HepG2 (cell line): Measurements from ENCODE around the gene SKI. TPM values are rescaled to one million over a fixed set of nuclear protein-coding genes. Genes with fewer than 3 reads are reported as not detected.
A peak's percentile ranks its signal among the peaks of the same experiment; 100 is the strongest.

Experiments used
- KMT2A ChIP-seq: sonication (generic); formaldehyde crosslinking; IDR thresholded peaks from 2 replicates; pipeline ENCODE4 v1.4.0; 2020; ENCODE audit warnings: missing genetic modification reagents
- NFRKB ChIP-seq: fragments of 450-650 bp; IDR thresholded peaks from 2 replicates; pipeline ENCODE4 v1.6.1; 2017
- NR2C2 ChIP-seq: sonication (generic); formaldehyde crosslinking; IDR thresholded peaks from 2 replicates; pipeline ENCODE4 v1.4.0; 2020; ENCODE audit warnings: missing genetic modification reagents, mild to moderate bottlenecking, moderate library complexity, borderline replicate concordance
- SALL1 ChIP-seq: sonication (generic); formaldehyde crosslinking; IDR thresholded peaks from 2 replicates; pipeline ENCODE4 v1.8.0; 2022; ENCODE audit warnings: mild to moderate bottlenecking, missing genetic modification reagents
- TP53 ChIP-seq: sonication (generic); formaldehyde crosslinking; conservative IDR thresholded peaks from 2 replicates; pipeline ENCODE4 v1.4.0; 2020; ENCODE audit warnings: missing genetic modification reagents
- ZBTB38 ChIP-seq: sonication (generic); formaldehyde crosslinking; IDR thresholded peaks from 2 replicates; pipeline ENCODE4 v1.5.1; 2020; ENCODE audit warnings: mild to moderate bottlenecking, missing genetic modification reagents
- ZFY ChIP-seq: sonication (generic); formaldehyde crosslinking; IDR thresholded peaks from 2 replicates; pipeline ENCODE4 v1.4.0; 2020; ENCODE audit warnings: missing genetic modification reagents
- ZKSCAN5 ChIP-seq: sonication (generic); formaldehyde crosslinking; IDR thresholded peaks from 2 replicates; pipeline ENCODE4 v1.5.1; 2020; ENCODE audit warnings: mild to moderate bottlenecking, missing genetic modification reagents
- ZNF337 ChIP-seq: sonication (generic); formaldehyde crosslinking; IDR thresholded peaks from 2 replicates; pipeline ENCODE4 v1.5.1; 2020; ENCODE audit warnings: missing genetic modification reagents, low read depth, mild to moderate bottlenecking, borderline replicate concordance
- ZNF703 ChIP-seq: sonication (generic); formaldehyde crosslinking; IDR thresholded peaks from 2 replicates; pipeline ENCODE4 v1.5.1; 2020; ENCODE audit warnings: missing genetic modification reagents, mild to moderate bottlenecking, moderate library complexity, borderline replicate concordance
- ZNF83 ChIP-seq: sonication (generic); formaldehyde crosslinking; IDR thresholded peaks from 2 replicates; pipeline ENCODE4 v1.4.0; 2020; ENCODE audit warnings: missing genetic modification reagents, mild to moderate bottlenecking, borderline replicate concordance
- polyA plus RNA-seq, 8 experiments: library from polyadenylated mRNA; depleted of rRNA in 3 of 8; stranded (reverse) in 7 of 8; unstranded in 1 of 8; fragments of >200 nt; fragmentation: Illumina TruSeq in 4 of 8; extraction: Trizol in 4 of 8; gene quantifications; 2 replicates each; pipeline versions ENCODE4 v1.2.1 to v1.2.3, GENCODE V29; 2011 to 2016; ENCODE audit warnings: low read depth in 4 of 8, missing spikeins in 1 of 8, mixed read lengths in 1 of 8; ENCODE audit not compliant: insufficient read depth in 1 of 8
- total RNA-seq, 5 experiments: library from RNA; depleted of rRNA; stranded (reverse); fragments of >200 nt; fragmentation: Illumina TruSeq; extraction: Trizol; gene quantifications; 2 replicates each; pipeline ENCODE4 v1.2.3, GENCODE V29; 2016; ENCODE audit warnings: low read depth in 1 of 5
- TF ChIP-seq, protein P1 (sequence below): sonication (generic); formaldehyde crosslinking; IDR thresholded peaks from 2 replicates; pipeline ENCODE4 v1.4.0; 2020; ENCODE audit warnings: missing genetic modification reagents
- TF ChIP-seq, protein P2 (sequence below): sonication (generic); formaldehyde crosslinking; IDR thresholded peaks from 2 replicates; pipeline ENCODE4 v1.4.0; 2020; ENCODE audit warnings: mild to moderate bottlenecking, missing genetic modification reagents
- TF ChIP-seq, protein P3 (sequence below): IDR thresholded peaks from 2 replicates; pipeline ENCODE4 v1.6.1; 2016; ENCODE audit warnings: low read depth, control low read depth
- TF ChIP-seq, protein P4 (sequence below): sonication (generic); formaldehyde crosslinking; IDR thresholded peaks from 2 replicates; pipeline ENCODE4 v1.5.1; 2020; ENCODE audit warnings: missing genetic modification reagents, mild to moderate bottlenecking, borderline replicate concordance

The SKI gene
- total and polyA plus RNA-seq, 2 of the 13 experiments (the other 11 are each of a cell fraction or from before 2014, with no cell fraction given) = 4.7 to 6.9 TPM

DNA sequence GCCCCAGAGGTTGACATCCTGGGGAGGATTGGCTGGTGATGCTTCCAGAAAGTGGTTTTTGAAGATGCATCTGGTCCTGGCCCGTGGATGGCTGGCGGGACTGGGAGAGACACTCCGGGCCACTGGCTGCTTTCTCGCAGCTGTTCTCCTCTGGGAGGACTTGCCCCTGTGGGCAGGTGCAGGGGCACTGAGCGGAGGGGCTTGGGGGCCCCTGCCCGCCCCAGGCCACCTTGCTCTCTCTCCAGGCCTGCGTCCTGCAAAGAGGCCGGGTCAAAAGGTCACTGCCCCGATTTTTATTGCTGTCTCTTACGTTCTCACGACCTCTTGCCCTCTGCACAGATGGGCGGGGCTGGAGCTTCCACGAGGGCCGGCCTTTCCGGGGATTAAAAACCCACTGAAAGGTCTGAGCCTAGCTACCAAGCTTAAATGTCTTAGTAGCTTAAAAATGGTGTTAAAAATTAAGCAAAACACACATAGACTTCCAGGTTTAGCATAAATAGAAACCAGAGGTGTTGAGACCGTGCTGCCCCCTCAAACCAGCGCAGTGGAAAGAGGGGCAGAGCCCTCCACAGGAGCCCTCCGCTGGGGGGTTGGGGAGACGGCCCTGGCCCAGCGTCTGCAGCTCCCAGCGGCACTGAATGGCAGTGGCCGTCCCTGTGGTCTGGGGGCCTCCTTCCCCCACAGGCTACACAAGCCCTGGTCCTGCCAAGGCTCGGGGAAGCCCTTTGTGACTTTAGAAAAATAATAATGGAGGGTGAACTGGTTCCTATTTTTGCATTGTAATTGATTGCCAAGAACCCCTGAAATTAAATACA, 43.9 kb downstream of the SKI start (continued):
- TF ChIP-seq ZFY (CRISPR knock-in tag) = peak; percentile 25; the same call in 1 of the 2 replicates
- TF ChIP-seq, protein P1, sequence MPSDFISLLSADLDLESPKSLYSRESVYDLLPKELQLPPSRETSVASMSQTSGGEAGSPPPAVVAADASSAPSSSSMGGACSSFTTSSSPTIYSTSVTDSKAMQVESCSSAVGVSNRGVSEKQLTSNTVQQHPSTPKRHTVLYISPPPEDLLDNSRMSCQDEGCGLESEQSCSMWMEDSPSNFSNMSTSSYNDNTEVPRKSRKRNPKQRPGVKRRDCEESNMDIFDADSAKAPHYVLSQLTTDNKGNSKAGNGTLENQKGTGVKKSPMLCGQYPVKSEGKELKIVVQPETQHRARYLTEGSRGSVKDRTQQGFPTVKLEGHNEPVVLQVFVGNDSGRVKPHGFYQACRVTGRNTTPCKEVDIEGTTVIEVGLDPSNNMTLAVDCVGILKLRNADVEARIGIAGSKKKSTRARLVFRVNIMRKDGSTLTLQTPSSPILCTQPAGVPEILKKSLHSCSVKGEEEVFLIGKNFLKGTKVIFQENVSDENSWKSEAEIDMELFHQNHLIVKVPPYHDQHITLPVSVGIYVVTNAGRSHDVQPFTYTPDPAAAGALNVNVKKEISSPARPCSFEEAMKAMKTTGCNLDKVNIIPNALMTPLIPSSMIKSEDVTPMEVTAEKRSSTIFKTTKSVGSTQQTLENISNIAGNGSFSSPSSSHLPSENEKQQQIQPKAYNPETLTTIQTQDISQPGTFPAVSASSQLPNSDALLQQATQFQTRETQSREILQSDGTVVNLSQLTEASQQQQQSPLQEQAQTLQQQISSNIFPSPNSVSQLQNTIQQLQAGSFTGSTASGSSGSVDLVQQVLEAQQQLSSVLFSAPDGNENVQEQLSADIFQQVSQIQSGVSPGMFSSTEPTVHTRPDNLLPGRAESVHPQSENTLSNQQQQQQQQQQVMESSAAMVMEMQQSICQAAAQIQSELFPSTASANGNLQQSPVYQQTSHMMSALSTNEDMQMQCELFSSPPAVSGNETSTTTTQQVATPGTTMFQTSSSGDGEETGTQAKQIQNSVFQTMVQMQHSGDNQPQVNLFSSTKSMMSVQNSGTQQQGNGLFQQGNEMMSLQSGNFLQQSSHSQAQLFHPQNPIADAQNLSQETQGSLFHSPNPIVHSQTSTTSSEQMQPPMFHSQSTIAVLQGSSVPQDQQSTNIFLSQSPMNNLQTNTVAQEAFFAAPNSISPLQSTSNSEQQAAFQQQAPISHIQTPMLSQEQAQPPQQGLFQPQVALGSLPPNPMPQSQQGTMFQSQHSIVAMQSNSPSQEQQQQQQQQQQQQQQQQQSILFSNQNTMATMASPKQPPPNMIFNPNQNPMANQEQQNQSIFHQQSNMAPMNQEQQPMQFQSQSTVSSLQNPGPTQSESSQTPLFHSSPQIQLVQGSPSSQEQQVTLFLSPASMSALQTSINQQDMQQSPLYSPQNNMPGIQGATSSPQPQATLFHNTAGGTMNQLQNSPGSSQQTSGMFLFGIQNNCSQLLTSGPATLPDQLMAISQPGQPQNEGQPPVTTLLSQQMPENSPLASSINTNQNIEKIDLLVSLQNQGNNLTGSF (CRISPR knock-in tag) = no peak
- TF ChIP-seq, protein P2, sequence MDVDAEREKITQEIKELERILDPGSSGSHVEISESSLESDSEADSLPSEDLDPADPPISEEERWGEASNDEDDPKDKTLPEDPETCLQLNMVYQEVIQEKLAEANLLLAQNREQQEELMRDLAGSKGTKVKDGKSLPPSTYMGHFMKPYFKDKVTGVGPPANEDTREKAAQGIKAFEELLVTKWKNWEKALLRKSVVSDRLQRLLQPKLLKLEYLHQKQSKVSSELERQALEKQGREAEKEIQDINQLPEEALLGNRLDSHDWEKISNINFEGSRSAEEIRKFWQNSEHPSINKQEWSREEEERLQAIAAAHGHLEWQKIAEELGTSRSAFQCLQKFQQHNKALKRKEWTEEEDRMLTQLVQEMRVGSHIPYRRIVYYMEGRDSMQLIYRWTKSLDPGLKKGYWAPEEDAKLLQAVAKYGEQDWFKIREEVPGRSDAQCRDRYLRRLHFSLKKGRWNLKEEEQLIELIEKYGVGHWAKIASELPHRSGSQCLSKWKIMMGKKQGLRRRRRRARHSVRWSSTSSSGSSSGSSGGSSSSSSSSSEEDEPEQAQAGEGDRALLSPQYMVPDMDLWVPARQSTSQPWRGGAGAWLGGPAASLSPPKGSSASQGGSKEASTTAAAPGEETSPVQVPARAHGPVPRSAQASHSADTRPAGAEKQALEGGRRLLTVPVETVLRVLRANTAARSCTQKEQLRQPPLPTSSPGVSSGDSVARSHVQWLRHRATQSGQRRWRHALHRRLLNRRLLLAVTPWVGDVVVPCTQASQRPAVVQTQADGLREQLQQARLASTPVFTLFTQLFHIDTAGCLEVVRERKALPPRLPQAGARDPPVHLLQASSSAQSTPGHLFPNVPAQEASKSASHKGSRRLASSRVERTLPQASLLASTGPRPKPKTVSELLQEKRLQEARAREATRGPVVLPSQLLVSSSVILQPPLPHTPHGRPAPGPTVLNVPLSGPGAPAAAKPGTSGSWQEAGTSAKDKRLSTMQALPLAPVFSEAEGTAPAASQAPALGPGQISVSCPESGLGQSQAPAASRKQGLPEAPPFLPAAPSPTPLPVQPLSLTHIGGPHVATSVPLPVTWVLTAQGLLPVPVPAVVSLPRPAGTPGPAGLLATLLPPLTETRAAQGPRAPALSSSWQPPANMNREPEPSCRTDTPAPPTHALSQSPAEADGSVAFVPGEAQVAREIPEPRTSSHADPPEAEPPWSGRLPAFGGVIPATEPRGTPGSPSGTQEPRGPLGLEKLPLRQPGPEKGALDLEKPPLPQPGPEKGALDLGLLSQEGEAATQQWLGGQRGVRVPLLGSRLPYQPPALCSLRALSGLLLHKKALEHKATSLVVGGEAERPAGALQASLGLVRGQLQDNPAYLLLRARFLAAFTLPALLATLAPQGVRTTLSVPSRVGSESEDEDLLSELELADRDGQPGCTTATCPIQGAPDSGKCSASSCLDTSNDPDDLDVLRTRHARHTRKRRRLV = no peak
- TF ChIP-seq ZNF83 (CRISPR knock-in tag) = no peak
- TF ChIP-seq ZKSCAN5 = no peak
- TF ChIP-seq, protein P3, sequence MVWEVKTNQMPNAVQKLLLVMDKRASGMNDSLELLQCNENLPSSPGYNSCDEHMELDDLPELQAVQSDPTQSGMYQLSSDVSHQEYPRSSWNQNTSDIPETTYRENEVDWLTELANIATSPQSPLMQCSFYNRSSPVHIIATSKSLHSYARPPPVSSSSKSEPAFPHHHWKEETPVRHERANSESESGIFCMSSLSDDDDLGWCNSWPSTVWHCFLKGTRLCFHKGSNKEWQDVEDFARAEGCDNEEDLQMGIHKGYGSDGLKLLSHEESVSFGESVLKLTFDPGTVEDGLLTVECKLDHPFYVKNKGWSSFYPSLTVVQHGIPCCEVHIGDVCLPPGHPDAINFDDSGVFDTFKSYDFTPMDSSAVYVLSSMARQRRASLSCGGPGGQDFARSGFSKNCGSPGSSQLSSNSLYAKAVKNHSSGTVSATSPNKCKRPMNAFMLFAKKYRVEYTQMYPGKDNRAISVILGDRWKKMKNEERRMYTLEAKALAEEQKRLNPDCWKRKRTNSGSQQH (CRISPR knock-in tag) = no peak
- TF ChIP-seq NR2C2 = peak; percentile 44; the same call in 1 of the 2 replicates
- TF ChIP-seq ZBTB38 (CRISPR knock-in tag) = no peak
- 0 out of 2 replicates have a peak, but pooled peaks have one; percentile 10 for TF ChIP-seq KMT2A (CRISPR knock-in tag)
- no peak for TF ChIP-seq ZNF703 (CRISPR knock-in tag)
- TF ChIP-seq NFRKB = no peak
- no peak for TF ChIP-seq ZNF337
- TF ChIP-seq, protein P4, sequence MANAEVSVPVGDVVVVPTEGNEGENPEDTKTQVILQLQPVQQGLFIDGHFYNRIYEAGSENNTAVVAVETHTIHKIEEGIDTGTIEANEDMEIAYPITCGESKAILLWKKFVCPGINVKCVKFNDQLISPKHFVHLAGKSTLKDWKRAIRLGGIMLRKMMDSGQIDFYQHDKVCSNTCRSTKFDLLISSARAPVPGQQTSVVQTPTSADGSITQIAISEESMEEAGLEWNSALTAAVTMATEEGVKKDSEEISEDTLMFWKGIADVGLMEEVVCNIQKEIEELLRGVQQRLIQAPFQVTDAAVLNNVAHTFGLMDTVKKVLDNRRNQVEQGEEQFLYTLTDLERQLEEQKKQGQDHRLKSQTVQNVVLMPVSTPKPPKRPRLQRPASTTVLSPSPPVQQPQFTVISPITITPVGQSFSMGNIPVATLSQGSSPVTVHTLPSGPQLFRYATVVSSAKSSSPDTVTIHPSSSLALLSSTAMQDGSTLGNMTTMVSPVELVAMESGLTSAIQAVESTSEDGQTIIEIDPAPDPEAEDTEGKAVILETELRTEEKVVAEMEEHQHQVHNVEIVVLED (CRISPR knock-in tag) = no peak
- TF ChIP-seq SALL1 (CRISPR knock-in tag) = no peak
- no peak for TF ChIP-seq TP53
